Tibial artery (tissue), 4 donors: Measurements from ENCODE around the gene SPINK4.

Experiments used
- DNase-seq, 2 donors: peaks; one replicate each; pipeline ENCODE4 v3.0.0-alpha.2; 2019
- H3K27ac ChIP-seq, 2 donors: fragments of 200-600 bp; sonication (generic) in 1 of 2; 1 replicate in 1 of 2; 2 replicates in 1 of 2; pipeline ENCODE4 v1.5.1; 2018 to 2019; ENCODE audit warnings: mild to moderate bottlenecking in 1 of 2
- H3K27me3 ChIP-seq, 2 donors: fragments of 200-600 bp; sonication (generic) in 1 of 2; one replicate each; pipeline versions ENCODE4 v1.5.1 to v1.6.0; 2016 to 2019
- H3K36me3 ChIP-seq, 3 donors: fragments of 200-600 bp; sonication (generic) in 2 of 3; one replicate each; pipeline ENCODE4 v1.5.1; 2016 to 2019; ENCODE audit warnings: mild to moderate bottlenecking in 2 of 3
- H3K4me1 ChIP-seq, 4 donors: fragments of 200-600 bp; sonication (generic) in 2 of 4; 1 replicate in 3 of 4; 2 replicates in 1 of 4; pipeline ENCODE4 v1.5.1; 2016 to 2019
- H3K4me3 ChIP-seq, 2 donors: fragments of 200-600 bp; sonication (generic) in 1 of 2; 1 replicate in 1 of 2; 2 replicates in 1 of 2; pipeline ENCODE4 v1.5.1; 2018 to 2019; ENCODE audit warnings: mild to moderate bottlenecking in 2 of 2
- H3K9me3 ChIP-seq, 3 donors: fragments of 200-600 bp; sonication (generic) in 1 of 3; one replicate each; pipeline ENCODE4 v1.5.1; 2016 to 2019
- intact Hi-C: fragments of 100-400 bp; cut with DNase I; formaldehyde crosslinking; loops from one replicate; pipeline ENCODE4 v1.15.0; 2023; ENCODE audit warnings: low total_unique reads
- TF ChIP-seq, protein P1 (sequence below), 2 experiments: fragments of 200-600 bp in 1 of 2; fragments of 450-650 bp in 1 of 2; IDR thresholded peaks; one replicate each; pipeline ENCODE4 v1.5.1; 2017 to 2019; ENCODE audit warnings: antibody characterized with exemption in 2 of 2, mild to moderate bottlenecking in 1 of 2, moderate library complexity in 1 of 2

The SPINK4 gene

DNA sequence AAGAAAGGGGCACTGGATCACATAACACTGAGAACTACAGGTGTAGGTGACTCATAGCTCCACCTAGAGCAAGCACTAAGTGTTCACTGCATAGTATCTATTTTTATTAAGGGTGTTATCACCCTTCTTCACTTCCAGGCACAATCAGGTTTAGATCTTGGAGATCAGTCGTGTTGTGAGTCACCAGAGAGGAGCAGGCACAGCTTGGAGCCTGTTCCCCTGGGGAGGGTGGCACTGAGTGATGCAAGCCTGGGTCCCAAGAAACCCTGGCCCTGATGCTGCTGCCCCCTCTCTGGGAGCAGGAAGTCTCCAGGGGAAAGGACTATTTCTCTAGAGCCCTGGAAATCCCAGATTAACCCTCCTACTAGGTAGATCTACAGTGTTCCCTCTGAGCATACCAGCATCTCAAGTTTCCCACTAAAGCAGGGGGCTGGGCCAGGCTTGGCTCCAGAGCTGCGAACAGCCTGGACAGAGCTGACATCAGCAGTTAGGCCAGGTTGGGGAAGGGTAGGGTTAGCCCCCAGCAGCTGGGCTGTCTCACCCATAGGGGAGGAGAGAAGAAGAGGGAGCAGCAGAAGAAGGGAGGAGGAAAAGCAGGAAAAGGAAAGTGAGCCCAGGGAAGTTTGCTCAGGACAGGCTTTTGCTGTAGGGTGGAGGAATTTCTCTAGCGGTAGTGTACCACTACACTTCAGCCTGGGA is 28.1 kb upstream of the SPINK4 start:
- no peaks in the 10 kb centered on the region for H3K9me3 ChIP-seq
- TF ChIP-seq, protein P1, sequence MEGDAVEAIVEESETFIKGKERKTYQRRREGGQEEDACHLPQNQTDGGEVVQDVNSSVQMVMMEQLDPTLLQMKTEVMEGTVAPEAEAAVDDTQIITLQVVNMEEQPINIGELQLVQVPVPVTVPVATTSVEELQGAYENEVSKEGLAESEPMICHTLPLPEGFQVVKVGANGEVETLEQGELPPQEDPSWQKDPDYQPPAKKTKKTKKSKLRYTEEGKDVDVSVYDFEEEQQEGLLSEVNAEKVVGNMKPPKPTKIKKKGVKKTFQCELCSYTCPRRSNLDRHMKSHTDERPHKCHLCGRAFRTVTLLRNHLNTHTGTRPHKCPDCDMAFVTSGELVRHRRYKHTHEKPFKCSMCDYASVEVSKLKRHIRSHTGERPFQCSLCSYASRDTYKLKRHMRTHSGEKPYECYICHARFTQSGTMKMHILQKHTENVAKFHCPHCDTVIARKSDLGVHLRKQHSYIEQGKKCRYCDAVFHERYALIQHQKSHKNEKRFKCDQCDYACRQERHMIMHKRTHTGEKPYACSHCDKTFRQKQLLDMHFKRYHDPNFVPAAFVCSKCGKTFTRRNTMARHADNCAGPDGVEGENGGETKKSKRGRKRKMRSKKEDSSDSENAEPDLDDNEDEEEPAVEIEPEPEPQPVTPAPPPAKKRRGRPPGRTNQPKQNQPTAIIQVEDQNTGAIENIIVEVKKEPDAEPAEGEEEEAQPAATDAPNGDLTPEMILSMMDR (IDR thresholded peaks at IDR 0.05): no peak
- DNase-seq: no peak
- H3K4me3 ChIP-seq: no peak overlapping the region
- no peak overlapping the region for H3K27ac ChIP-seq
- intact Hi-C loops: no loop called here
- H3K4me1 ChIP-seq: peaks cover 0 to 6% (median 2%) of the 10 kb centered on the region in 4 donors
- no peaks in the 10 kb centered on the region for H3K36me3 ChIP-seq
- H3K27me3 ChIP-seq: no peaks in the 10 kb centered on the region

DNA sequence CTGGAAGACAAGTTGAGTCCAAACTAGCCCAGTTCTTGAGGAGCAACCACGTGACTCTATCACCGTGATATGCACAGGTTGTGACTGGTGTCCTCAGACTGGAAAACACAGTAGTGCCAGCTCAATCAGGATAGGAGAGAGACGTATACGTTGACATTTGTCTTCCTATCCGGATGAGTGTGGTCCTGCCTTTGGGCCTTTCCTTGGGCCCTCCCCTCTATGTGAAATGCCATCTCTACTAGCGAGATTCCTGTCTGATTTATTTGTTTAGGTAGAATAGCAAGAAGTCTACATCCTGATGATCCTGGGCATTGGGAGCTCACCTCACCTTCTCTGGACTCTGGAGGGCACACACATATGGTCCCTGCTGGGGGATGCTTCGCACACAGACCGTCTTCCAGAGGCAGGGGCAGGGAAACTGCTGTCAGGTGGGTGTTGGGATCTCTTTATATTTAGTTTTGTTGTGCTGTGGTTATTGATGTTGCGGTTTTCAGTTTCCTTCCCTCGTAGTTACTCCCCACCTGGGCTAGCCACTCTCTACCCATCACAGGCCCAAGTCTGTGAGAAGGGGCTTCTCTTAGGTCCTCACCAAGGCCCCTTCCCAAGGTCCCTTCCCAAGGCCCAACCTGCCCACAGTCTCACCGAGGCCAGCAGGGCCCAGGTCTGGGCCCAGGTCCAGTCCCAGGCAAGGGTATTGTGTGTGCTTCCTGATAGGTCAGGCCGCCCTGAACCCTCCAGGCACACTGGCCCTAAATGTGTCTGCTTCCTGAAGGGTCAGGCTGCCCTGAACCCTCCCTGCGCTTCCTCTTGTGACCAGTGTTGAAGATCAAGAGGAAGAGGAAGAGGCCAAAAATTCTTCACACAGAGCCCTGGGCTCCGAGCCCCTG is 19.0 kb upstream of the SPINK4 start:
- H3K36me3 ChIP-seq: no peaks in the 10 kb centered on the region
- TF ChIP-seq, protein P1 (IDR thresholded peaks at IDR 0.05): no peak
- no peaks in the 10 kb centered on the region for H3K27me3 ChIP-seq
- DNase-seq: no peak
- intact Hi-C loops: no loop called here
- H3K9me3 ChIP-seq: no peaks in the 10 kb centered on the region
- H3K4me1 ChIP-seq: peaks cover 0 to 8% (median 5%) of the 10 kb centered on the region in 4 donors
- H3K4me3 ChIP-seq: no peak overlapping the region
- H3K27ac ChIP-seq: no peak overlapping the region

DNA sequence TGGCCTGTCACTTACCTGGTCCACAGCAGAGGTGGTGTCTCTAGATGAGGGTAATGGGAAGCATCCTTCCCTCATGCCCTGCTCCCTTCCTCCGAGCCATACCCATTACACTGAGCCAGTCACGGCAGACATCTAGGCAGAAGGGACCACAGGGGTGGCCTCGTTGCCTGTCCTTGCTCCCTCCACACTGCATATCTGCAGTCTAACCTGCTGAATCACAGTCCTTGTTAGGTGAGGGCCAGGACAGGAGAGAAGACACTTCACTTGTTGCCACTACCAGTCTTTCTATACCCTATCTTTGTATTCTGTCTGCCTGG is 18.4 kb upstream of the SPINK4 start:
- TF ChIP-seq, protein P1 (IDR thresholded peaks at IDR 0.05): no peak
- H3K27ac ChIP-seq: no peak overlapping the region

DNA sequence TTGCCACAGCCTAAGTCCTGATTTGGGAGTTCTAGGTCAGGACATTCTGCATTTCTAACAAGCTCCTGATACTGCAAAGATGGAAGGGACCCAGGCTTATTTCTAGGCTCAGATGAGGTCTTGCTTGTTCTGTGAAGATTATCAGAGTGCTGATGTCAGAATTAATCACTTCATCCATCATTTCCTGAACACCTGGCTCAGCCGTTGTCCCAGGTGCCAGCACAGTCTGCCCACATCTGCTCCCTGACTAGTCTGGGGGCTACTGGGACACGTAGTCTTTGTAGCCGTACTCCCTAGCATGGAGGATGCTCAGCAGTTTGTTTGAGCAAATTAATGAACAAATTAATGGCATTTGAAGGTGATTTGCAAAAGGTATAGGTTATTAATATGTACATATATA is 17.9 kb upstream of the SPINK4 start:
- H3K9me3 ChIP-seq: no peaks in the 10 kb centered on the region
- no peak for DNase-seq
- no peaks in the 10 kb centered on the region for H3K27me3 ChIP-seq
- no peaks in the 10 kb centered on the region for H3K36me3 ChIP-seq
- peaks cover 0 to 8% (median 5%) of the 10 kb centered on the region in 4 donors for H3K4me1 ChIP-seq
- TF ChIP-seq, protein P1 (IDR thresholded peaks at IDR 0.05): no peak
- no peak overlapping the region for H3K4me3 ChIP-seq
- H3K27ac ChIP-seq: no peak overlapping the region
- intact Hi-C loops: no loop called here

More for the DNA sequence above, 18.4 kb upstream of the SPINK4 start:
- H3K4me1 ChIP-seq: peaks cover 0 to 8% (median 5%) of the 10 kb centered on the region in 4 donors
- no peaks in the 10 kb centered on the region for H3K9me3 ChIP-seq
- no peaks in the 10 kb centered on the region for H3K36me3 ChIP-seq
- no peak for DNase-seq
- no peaks in the 10 kb centered on the region for H3K27me3 ChIP-seq
- H3K4me3 ChIP-seq: no peak overlapping the region
- intact Hi-C loops: no loop called here

DNA sequence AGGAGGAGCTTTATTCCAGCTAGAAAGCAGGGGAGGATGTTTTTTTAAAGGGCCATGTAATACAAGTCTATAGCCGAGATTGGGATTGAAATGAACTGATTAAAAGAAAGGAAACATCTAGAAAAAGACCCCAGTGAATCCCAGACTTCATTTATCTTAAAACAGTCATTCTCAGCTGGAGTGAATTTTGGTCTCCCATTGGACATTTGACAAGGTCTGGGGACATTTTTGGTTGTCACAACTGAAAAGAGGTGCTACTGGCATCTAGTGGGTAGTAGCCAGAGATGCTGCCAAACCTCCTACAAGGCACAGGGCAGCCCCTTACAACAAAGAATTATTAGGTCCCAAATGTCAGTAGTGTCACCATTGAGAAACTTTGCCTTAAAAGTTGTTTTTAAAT is 16.3 kb upstream of the SPINK4 start:
- Histone ChIP-seq H3K9me3 (no peaks in the 10 kb centered on the region), H3K4me1 (peaks cover 0 to 8% (median 5%) of the 10 kb centered on the region in 4 donors), H3K27me3 (no peaks in the 10 kb centered on the region), H3K27ac (no peak overlapping the region), H3K36me3 (no peaks in the 10 kb centered on the region), H3K4me3 (no peak overlapping the region)
- DNase-seq: no peak
- intact Hi-C loops: no loop called here
- TF ChIP-seq, protein P1 (IDR thresholded peaks at IDR 0.05): no peak
